SH-SY5Y (cell line): Measurements from ENCODE around the gene CRTC3.

Experiments used
- GATA2 ChIP-seq: IDR thresholded peaks from 2 replicates; pipeline ENCODE4 v1.6.1; 2011; ENCODE audit warnings: mild to moderate bottlenecking, low read depth, low read length
- GATA3 ChIP-seq: IDR thresholded peaks from 2 replicates; pipeline ENCODE4 v1.6.1; 2011; ENCODE audit warnings: low read depth, mild to moderate bottlenecking, low read length, moderate library complexity

DNA sequence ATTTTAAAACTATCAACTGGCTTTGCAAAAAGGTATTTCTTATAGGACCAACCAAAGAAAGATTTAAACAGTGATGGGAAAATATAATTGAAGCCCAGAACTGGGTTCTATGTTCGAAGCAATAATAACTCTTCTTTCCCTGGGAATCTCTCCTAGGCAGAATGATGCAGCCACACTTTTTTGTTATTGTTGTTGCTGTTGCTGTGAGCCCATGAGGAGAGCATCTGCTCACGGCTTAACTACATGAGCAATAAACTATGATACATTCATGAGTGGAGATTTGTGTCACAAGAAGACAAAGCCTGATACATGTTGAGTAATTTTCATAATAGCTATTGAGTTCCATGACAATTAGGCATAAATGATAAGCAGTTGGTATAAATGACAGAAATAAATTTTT lies 80.5 kb downstream of the CRTC3 start:
- TF ChIP-seq GATA3: no peak
- no peak for TF ChIP-seq GATA2
